Measurements from ENCODE around the gene GANAB.

GRCh38 chr11:62580959-62581715, 65.3 kb downstream of the GANAB start:
- TF ChIP-seq CTCF (IDR thresholded peaks at IDR 0.05; ENCODE audit: low read depth, low read length) (no peak), POLR2A (IDR thresholded peaks at IDR 0.05; ENCODE audit: extremely low read depth, insufficient read length) (no peak)
